COLO829 (cell line): ENCODE results near the gene CMTM4.

ENCODE experiments used
- DNase-seq: peaks from one replicate; pipeline ENCODE4 v3.0.0; 2012; ENCODE audit warnings: low spot score

CMTM4 gene

DNA sequence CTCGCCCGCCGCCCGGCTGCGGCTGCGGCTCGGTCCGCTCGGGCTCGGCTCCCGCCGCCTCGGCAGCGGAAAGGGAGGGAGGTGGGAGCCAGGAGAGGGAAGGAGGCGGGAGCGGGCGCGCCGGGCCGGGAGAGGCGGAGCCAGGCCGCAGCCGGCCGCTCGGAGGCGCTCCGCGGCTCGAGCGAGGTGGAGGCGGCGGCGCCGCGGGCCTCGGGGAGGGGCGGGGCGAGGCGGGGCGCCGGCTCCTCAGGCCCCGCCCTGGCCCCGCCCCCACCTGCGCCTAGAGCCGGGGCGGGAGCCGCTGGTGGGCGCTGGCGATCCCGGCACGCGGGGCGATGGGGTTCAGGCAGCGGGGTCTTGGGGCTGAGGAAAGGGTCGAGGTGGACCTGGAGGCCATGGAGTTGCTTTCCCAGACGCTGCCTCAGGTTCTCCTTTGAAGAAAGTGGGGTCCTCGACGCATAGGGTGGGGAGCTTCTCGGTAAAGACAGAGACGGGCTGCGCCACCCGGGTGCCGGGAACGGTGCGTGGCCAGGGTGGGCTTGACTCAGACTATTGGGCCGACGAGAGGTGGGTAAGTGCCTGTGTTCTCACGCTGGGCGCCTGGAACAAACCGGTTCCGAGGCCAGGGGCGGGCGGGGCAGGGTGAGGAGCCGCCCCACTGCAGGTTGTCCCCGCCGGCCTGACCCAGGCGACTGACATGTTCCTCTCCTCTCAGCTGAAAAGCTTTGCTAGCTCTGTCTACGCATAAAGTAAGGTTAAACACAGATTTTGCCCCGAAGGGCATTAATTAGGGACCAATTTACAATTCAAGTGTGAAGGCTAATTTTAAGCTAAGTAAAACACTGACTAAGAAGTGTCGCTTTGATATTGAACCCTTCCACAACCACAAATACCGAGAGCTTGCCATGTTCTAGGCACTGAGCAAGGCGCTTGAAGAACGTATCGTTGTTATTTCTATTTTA is at the start of gene CMTM4:
Gene CMTM4, minus strand, starts transcription at position 75 of the 962 bp plus-strand sequence. CDS start 218 bp downstream, outside the sequence.
- DNase-seq = peak; percentile 60

GRCh38 chr16:66746048-66746447 is 49.5 kb upstream of the CMTM4 start:
- no peak for DNase-seq

- no peak for DNase-seq
Observed at GRCh38 chr16:66741950-66742808, 45.6 kb upstream of the CMTM4 start.

DNA sequence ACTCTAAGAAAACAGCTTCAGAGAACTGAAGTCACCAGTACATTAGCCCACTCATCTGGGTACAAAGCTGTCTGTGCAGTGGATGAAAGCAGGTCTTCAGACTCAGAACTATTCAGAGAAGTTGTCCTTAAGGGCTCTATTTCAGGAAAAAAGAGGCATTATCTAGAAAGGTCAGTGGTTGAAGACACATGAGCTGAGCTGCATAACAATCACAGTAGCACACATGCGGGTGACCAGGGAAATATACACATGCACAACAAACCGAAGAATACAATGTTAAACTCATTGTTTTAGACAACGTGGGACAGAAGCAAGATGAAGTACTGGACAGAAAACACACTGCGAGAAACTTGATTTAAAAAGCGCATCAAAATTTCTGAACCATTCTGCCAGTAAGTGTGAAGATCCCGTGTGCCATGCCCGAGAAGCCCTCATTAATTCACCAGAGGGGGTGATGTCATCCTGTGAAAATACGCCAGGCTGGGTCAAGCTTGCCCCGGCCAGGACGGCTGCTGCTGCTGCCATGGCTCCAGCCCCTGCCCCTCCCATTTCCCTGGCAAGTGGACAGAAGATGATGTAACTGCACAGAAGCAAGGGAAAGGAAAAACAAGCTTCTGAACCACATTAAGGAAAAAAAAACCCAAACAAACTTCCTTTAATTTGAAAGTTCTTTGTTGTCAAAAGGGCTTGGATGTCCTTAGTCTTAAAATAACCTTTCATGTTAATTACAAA is 44.8 kb upstream of the CMTM4 start:
- DNase-seq = peak; percentile 74

DNA sequence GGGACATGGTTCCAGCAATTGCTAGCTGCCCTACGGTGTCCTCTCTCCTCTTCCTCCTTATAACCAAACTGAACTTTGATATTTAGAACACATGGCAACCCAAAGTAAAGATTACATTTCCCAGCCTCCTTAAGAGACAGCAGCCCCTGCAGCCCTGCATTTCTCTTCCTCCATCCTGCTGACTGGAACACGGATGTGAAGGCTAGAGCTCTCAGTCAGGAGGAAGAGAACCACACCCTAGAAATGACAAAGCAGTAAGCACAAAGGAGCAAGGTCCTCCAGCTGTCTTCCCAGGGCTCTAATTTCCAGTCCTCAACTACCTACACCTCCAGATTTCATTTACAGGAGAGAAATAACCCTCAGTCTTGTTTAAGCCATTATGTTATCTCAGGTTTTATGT is 44.0 kb upstream of the CMTM4 start:
- no peak for DNase-seq

DNA sequence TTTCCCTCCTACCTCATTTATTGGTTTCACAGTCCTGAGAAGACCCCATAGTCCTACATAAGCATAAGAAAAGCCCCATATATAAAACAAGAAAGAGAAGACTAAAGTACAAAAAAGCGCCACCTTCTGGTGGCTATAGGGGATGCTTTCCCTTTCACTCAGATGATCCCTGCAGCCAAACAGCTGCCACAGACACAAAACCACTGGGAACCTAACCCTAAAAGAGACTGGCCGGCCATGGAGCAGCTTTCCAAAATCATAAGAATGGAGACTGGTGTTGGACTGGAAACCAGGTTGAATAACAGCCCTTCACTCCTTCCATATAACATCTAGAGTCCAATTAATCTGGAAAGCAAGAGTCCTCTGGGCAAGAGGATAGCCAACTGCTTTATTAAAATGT is 43.5 kb upstream of the CMTM4 start:
- peak; percentile 54 for DNase-seq

DNA sequence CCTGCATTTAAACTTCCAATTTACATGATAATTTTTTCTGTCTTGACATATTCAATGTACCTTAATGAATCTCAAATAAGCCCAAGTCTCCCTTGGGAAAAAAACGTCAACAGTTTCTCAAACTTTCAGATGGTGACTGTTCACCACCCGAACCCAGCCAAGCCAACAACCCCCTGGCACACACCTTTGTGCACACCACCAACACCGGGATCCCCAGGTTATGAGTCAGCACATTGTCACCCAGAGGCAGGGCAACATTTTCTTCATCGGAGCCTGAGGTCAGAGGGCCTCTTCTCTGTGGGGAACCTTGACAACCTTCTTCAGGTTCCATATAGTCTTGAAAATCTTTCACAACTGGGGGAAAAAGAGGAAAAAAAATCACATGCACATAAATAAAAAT is 39.3 kb upstream of the CMTM4 start:
- DNase-seq = no peak

DNA sequence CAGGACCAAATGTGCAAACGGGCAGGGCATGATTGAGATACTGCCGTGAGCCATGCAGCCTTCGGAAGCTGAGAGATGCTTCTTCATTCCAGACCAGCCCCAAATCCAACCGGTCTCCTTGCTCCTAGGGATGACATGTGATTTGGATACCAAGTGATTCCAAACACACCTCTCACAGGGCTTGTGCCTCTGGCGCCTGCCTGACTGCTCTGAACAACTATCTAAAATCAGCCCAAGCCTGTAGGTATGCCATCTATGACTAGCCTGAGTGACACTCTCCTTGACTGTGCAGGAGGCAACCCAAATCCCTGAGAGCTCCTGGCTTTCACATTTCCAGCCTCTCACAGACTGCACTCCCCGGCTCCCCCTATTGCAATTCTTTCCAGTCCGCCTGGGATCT is 34.6 kb upstream of the CMTM4 start:
- no peak for DNase-seq

DNA sequence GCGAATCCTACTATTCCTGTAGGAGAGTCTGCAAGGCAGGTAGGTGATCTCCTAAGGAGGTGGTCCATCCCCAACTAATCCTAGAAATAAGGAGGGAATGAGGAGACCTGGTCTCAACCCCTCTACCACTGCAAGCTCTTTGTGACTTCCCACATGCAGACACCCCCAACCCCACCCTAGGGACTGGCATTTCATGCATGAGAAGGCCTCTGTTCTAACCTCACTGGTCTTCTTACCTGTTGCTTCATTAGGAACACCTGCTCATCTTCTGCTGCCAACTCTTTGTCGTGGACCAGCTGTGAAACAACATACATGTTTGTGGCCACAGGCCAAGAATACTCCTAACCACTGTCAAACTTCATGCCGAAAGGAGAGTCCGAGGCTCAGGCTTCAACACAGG is 32.3 kb upstream of the CMTM4 start:
- no peak for DNase-seq

DNA sequence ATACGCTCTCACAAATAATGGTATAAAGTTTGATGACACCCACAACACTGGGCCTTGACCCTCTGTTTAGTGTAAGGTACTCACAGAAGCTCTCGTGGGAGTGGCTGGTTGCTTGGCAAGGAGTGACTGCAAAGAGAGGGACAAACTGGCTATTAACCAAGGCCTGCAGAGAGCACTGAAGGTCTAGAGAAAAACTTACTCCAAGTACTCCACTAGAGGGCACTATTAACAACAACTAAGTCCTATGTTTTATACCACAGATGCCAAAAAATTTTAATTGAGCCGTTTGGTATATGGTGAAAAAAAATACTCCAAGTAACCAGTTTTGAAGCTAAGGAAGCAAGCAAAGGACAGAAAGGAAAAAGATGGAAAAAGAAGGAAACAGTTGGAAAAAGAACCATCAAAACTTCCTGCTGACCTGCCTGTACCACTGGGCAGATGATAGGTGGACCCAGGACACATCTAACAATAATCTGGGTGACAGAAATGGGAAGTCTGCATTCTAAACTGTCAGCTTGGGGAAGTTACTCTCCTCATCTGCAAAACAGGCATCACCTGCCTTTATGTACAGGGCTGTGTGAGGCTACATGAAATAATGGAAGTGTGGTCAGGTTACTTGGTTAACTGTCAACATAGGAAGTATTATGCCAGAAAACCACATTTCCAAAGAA is 31.7 kb upstream of the CMTM4 start:
- peak; percentile 67 for DNase-seq

- DNase-seq = no peak
Observed at GRCh38 chr16:66720766-66721165, 24.2 kb upstream of the CMTM4 start.

- no peak for DNase-seq
Observed at GRCh38 chr16:66719246-66719645, 22.7 kb upstream of the CMTM4 start.

GRCh38 chr16:66717776-66718175 is 21.2 kb upstream of the CMTM4 start:
- DNase-seq = no peak

- DNase-seq = no peak
Observed at GRCh38 chr16:66717112-66717675, 20.7 kb upstream of the CMTM4 start.

DNA sequence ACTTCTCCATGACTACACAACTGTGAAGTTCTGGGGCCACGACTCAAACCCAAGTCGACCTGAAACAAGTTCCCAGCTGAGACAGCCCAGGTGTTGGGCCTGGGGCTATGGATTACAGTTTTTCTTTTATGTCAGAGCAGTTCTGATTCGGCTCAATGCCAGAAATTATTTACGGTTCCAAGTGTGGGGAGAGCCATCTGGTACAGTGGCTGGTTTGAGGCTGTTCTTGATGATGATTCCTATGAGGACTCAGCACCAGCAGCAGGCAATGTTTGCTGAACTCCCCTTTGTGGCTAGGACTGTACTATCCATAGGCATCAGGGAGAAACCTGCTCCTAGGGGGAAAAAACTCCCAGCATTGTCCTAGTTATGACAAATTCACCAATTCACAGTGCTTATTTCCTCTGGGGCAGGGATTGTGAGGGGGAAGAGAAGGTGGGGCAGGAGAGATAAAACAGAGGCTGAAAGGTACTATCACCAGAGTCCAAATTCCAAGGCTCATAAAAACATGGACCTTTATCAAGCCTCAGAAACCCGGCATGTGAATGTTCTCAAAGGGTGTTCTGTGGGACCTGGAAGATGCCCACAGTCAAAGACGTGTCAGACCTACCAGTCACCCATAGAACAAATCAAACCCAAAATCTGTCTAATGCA is 18.2 kb upstream of the CMTM4 start:
- no peak for DNase-seq

DNA sequence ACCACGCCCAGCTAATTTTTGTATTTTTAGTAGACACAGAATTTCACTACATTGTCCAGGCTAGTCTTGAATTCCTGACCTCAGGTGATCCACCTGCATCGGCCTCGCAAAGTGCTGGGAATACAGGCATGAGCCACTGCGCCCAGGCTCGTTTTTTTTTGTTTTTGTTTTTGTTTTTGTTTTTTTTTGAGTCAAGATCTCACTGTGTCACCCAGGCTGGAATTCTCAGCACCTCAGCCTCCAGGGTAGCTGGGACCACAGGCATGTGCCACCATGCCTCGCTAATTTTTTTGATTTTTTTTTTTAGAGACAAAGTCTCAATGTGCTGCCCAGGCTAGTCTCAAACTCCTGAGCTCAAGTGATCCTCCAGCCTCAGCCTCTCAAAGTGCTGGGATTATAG is 17.5 kb upstream of the CMTM4 start:
- DNase-seq = no peak

DNA sequence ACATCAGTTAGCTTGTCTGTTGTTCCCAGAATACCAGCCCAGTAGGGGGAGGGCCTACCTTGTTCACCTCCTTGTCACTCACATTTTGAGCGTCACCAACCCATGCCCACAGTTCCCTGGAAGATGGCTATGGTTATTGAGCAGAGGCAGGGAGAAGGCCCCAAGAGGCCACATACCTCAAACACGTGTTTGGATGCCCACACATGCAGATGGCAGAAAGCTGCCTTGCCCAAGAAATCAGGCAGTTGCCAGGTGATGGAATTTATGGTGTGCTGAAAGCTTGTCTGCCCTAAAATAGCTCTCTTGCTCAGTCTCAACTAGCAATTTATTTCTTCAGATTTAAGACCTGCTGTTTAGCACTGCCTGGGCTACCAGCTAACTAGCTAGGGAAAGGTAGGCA is 16.5 kb upstream of the CMTM4 start:
- no peak for DNase-seq

- no peak for DNase-seq
Observed at GRCh38 chr16:66712512-66712911, 16.0 kb upstream of the CMTM4 start.

- no peak for DNase-seq
Observed at GRCh38 chr16:66711581-66711980, 15.0 kb upstream of the CMTM4 start.

GRCh38 chr16:66706506-66706880 is 9.9 kb upstream of the CMTM4 start:
- DNase-seq = no peak
